Endodermal cell (in vitro differentiated cells): ENCODE data around the gene EEF1E1. TPM values are rescaled to one million over a fixed set of nuclear protein-coding genes. Genes with fewer than 3 reads are reported as not detected.
"Not testable (repeated sequence)": the region's sequence is repeated elsewhere in the genome, so short reads cannot be mapped to it uniquely, and the experiment has no call there.

Source experiments
- DNase-seq: peaks from one replicate; pipeline ENCODE4 v3.0.0-alpha.2; 2017
- H3K27ac ChIP-seq: 2 replicates; pipeline ENCODE4 v1.5.1; 2013; ENCODE audit warnings: mild to moderate bottlenecking, low read depth, low read length, moderate library complexity
- H3K27me3 ChIP-seq: 2 replicates; pipeline ENCODE4 v1.6.1; 2013; ENCODE audit warnings: mild to moderate bottlenecking, low read length, moderate library complexity; ENCODE audit not compliant: insufficient read depth, control insufficient read depth, poor library complexity, severe bottlenecking
- H3K36me3 ChIP-seq: 2 replicates; pipeline ENCODE4 v1.7.0; 2013; ENCODE audit warnings: mild to moderate bottlenecking, low read length, moderate library complexity; ENCODE audit not compliant: control insufficient read depth, insufficient read depth
- H3K4me1 ChIP-seq: one replicate; pipeline ENCODE4 v1.7.0; 2013; ENCODE audit warnings: low read length; ENCODE audit not compliant: control insufficient read depth, insufficient read depth
- H3K4me3 ChIP-seq: 2 replicates; pipeline ENCODE4 v1.5.1; 2013; ENCODE audit warnings: mild to moderate bottlenecking, low read length, moderate library complexity
- H3K9ac ChIP-seq: 2 replicates; pipeline ENCODE4 v1.6.1; 2013; ENCODE audit warnings: mild to moderate bottlenecking, low read length, moderate library complexity; ENCODE audit not compliant: poor library complexity, severe bottlenecking; ENCODE audit errors: extremely low read depth
- H3K9me3 ChIP-seq: 2 replicates; pipeline ENCODE4 v1.6.1; 2013; ENCODE audit warnings: mild to moderate bottlenecking, low read length, moderate library complexity; ENCODE audit not compliant: control insufficient read depth
- H3K27ac Mint-ChIP-seq: 2 replicates; pipeline ENCODE4 v1.8.0; 2020; ENCODE audit warnings: mixed read lengths
- H3K27me3 Mint-ChIP-seq: 2 replicates; pipeline ENCODE4 v1.8.0; 2021; ENCODE audit warnings: mild to moderate bottlenecking, mixed read lengths; ENCODE audit not compliant: insufficient read depth
- H3K36me3 Mint-ChIP-seq: 2 replicates; pipeline ENCODE4 v1.8.0; 2020; ENCODE audit warnings: low read depth, mixed read lengths
- H3K4me1 Mint-ChIP-seq: 2 replicates; pipeline ENCODE4 v1.8.0; 2020; ENCODE audit warnings: mixed read lengths
- H3K4me3 Mint-ChIP-seq: 2 replicates; pipeline ENCODE4 v1.8.0; 2020; ENCODE audit warnings: mild to moderate bottlenecking, moderate library complexity, mixed read lengths
- H3K9me3 Mint-ChIP-seq: 2 replicates; pipeline ENCODE4 v1.8.0; 2020; ENCODE audit warnings: mild to moderate bottlenecking, mixed read lengths
- WGBS, 2 experiments: methylation state at CpG; one replicate each; pipeline versions ENCODE4 v1.1.5 to v1.1.7; 2013; ENCODE audit warnings: missing lambda C conversion rate in 2 of 2, mixed read lengths in 1 of 2; ENCODE audit not compliant: insufficient coverage in 1 of 2, insufficient read length in 1 of 2; 5-methylcytosine and 5-hydroxymethylcytosine counted together
- total RNA-seq, 2 donors: library from RNA; stranded (reverse); fragmentation: NEBNext Ultra II Directional in 1 of 2; extraction: Animal tissue kit (Norgen Biotek cat#: 25700) in 1 of 2; gene quantifications; 2 replicates in 1 of 2; 3 replicates in 1 of 2; pipeline ENCODE4 v1.2.1, GENCODE V29; 2021
- TF ChIP-seq, protein P1 (sequence below): fragments of 200-600 bp; sonication (generic); conservative IDR thresholded peaks from 2 replicates; pipeline ENCODE4 v1.5.0; 2021; ENCODE audit warnings: antibody characterized with exemption, mild to moderate bottlenecking

Gene EEF1E1
- total RNA-seq, 2 donors from 2014 or later: 41.5 to 46.6 TPM

DNA sequence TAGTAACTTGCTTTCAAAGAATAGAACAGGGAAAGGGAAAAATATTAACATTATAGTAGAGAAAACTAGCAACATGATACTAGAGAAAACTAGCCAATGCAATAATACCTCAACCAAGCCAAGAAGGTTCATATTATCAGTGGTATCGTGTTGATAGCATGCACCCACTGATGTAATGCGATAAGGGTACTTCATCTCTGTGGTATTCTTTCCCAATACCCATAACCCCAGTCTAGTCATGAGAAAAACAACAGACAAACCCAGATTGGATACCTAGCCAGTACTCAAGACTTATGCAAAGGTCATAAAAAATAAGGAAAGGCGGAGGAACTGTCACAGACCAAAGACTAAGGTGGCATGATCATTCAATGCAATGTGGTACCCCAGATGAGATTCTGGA is 59.1 kb downstream of the EEF1E1 start:
- 64% methylated on average over 3 of the region's 3 CpGs; no CpG with 5 or more reads in 1 of the 2 experiments for WGBS, 2 experiments
- no peak for DNase-seq
- Histone ChIP-seq H3K27me3 (no peaks in the 10 kb centered on the region), H3K36me3 (peaks cover 20% of the 10 kb centered on the region), H3K4me1 (no peaks in the 10 kb centered on the region), H3K4me3 (no peak overlapping the region), H3K9ac (no peak overlapping the region), H3K27ac (no peak overlapping the region), H3K9me3 (peaks cover 36% of the 10 kb centered on the region)
- peaks cover 75% of the 10 kb centered on the region for H3K36me3 Mint-ChIP-seq
- no peak overlapping the region for H3K4me3 Mint-ChIP-seq
- H3K27ac Mint-ChIP-seq: no peak overlapping the region
- peaks cover 9% of the 10 kb centered on the region for H3K4me1 Mint-ChIP-seq
- H3K27me3 Mint-ChIP-seq: no peaks in the 10 kb centered on the region
- TF ChIP-seq, protein P1, sequence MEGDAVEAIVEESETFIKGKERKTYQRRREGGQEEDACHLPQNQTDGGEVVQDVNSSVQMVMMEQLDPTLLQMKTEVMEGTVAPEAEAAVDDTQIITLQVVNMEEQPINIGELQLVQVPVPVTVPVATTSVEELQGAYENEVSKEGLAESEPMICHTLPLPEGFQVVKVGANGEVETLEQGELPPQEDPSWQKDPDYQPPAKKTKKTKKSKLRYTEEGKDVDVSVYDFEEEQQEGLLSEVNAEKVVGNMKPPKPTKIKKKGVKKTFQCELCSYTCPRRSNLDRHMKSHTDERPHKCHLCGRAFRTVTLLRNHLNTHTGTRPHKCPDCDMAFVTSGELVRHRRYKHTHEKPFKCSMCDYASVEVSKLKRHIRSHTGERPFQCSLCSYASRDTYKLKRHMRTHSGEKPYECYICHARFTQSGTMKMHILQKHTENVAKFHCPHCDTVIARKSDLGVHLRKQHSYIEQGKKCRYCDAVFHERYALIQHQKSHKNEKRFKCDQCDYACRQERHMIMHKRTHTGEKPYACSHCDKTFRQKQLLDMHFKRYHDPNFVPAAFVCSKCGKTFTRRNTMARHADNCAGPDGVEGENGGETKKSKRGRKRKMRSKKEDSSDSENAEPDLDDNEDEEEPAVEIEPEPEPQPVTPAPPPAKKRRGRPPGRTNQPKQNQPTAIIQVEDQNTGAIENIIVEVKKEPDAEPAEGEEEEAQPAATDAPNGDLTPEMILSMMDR: no peak
- H3K9me3 Mint-ChIP-seq: peaks cover 38% of the 10 kb centered on the region

GRCh38 chr6:8041913-8042583 is 60.3 kb downstream of the EEF1E1 start:
- H3K27ac ChIP-seq: no peak overlapping the region
- Mint-ChIP-seq H3K9me3 (peaks cover 36% of the 10 kb centered on the region), H3K36me3 (peaks cover 70% of the 10 kb centered on the region)

DNA sequence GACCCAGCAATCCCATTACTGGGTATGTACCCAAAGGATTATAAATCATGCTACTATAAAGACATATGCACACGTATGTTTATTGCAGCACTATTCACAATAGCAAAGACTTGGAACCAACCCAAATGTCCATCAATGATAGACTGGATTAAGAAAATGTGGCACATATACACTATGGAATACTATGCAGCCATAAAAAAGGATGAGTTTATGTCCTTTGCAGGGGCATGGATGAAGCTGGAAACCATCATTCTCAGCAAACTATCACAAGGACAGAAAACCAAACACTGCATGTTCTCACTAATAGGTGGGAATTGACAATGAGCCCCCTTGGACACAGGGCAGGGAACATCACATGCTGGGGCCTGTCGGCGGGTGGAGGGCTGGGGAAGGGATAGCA is 68.2 kb downstream of the EEF1E1 start:
- peaks cover 38% of the 10 kb centered on the region for H3K9me3 Mint-ChIP-seq

More at GRCh38 chr6:8041913-8042583, 60.3 kb downstream of the EEF1E1 start:
- DNase-seq: no peak
- TF ChIP-seq, protein P1: no peak
- 92% methylated on average over 8 of the region's 9 CpGs; no CpG with 5 or more reads in 1 of the 2 experiments for WGBS, 2 experiments
- H3K27me3 Mint-ChIP-seq: no peaks in the 10 kb centered on the region
- no peak overlapping the region for H3K4me3 ChIP-seq
- no peak overlapping the region for H3K27ac Mint-ChIP-seq
- peaks cover 27% of the 10 kb centered on the region for H3K9me3 ChIP-seq
- no peak overlapping the region for H3K9ac ChIP-seq
- no peaks in the 10 kb centered on the region for H3K4me1 ChIP-seq
- H3K27me3 ChIP-seq: no peaks in the 10 kb centered on the region
- no peak overlapping the region for H3K4me3 Mint-ChIP-seq
- H3K4me1 Mint-ChIP-seq: no peaks in the 10 kb centered on the region
- H3K36me3 ChIP-seq: peaks cover 20% of the 10 kb centered on the region

More for the DNA sequence above, 68.2 kb downstream of the EEF1E1 start:
- H3K27me3 Mint-ChIP-seq, H3K27ac ChIP-seq, H3K9me3 ChIP-seq, H3K36me3 ChIP-seq, H3K4me1 Mint-ChIP-seq, H3K27ac Mint-ChIP-seq, H3K4me3 ChIP-seq, H3K27me3 ChIP-seq, H3K9ac ChIP-seq, DNase-seq, H3K4me1 ChIP-seq, H3K4me3 Mint-ChIP-seq: not testable (repeated sequence)
- 96 to 100% methylated on average over 2 of the region's 3 CpGs for WGBS, 2 experiments
- H3K36me3 Mint-ChIP-seq: peaks cover 49% of the 10 kb centered on the region
